SK-N-MC (cell line): ENCODE results near the gene SEPTIN3.

Experiments used
- EZH2 ChIP-seq: fragments of 200-600 bp; sonication (generic); IDR thresholded peaks from one replicate; pipeline ENCODE4 v1.6.1; 2017; ENCODE audit warnings: antibody characterized with exemption
- FOXP2 ChIP-seq: optimal IDR thresholded peaks from 2 replicates; pipeline ENCODE3; 2011; ENCODE audit warnings: mild to moderate bottlenecking, moderate library complexity; ENCODE audit not compliant: insufficient read depth; ENCODE audit errors: extremely low read length, control extremely low read depth
- POLR2AphosphoS5 ChIP-seq: IDR thresholded peaks from 2 replicates; pipeline ENCODE4 v1.6.1; 2012; ENCODE audit warnings: mild to moderate bottlenecking, low read depth, low read length, borderline replicate concordance

GRCh38 chr22:41923595-41924276 lies 45.5 kb upstream of the SEPTIN3 start:
- TF ChIP-seq EZH2, result no peak
- no peak for TF ChIP-seq POLR2AphosphoS5
- no peak for TF ChIP-seq FOXP2
